ENCODE measurements around the gene SLC46A1.

Gene SLC46A1

GRCh38 chr17:28412099-28412498 is 6.1 kb upstream of the SLC46A1 start:
- no peak for TF ChIP-seq CTCF (IDR thresholded peaks at IDR 0.05; ENCODE audit: low read depth, low read length)
- no peak overlapping the region for H3K4me3 ChIP-seq (ENCODE audit: low read depth, low read length)

- no peak for TF ChIP-seq CTCF (IDR thresholded peaks at IDR 0.05; ENCODE audit: low read depth, low read length)
- no peak overlapping the region for H3K4me3 ChIP-seq (ENCODE audit: low read depth, low read length)
Measured at GRCh38 chr17:28407974-28408306, 1.9 kb upstream of the SLC46A1 start.

GRCh38 chr17:28407130-28407973 is 1.3 kb upstream of the SLC46A1 start:
- no peak overlapping the region for H3K4me3 ChIP-seq (ENCODE audit: low read depth, low read length)
- no peak for TF ChIP-seq CTCF (IDR thresholded peaks at IDR 0.05; ENCODE audit: low read depth, low read length)

GRCh38 chr17:28406473-28406814 is 432 bp upstream of the SLC46A1 start:
- no peak for TF ChIP-seq CTCF (IDR thresholded peaks at IDR 0.05; ENCODE audit: low read depth, low read length)
- no peak overlapping the region for H3K4me3 ChIP-seq (ENCODE audit: low read depth, low read length)

- TF ChIP-seq CTCF (IDR thresholded peaks at IDR 0.05; ENCODE audit: low read depth, low read length): no peak
- H3K4me3 ChIP-seq (ENCODE audit: low read depth, low read length): no peak overlapping the region
Measured at GRCh38 chr17:28404812-28405570, 1.0 kb downstream of the SLC46A1 start.

- TF ChIP-seq CTCF (IDR thresholded peaks at IDR 0.05; ENCODE audit: low read depth, low read length): no peak
- H3K4me3 ChIP-seq (ENCODE audit: low read depth, low read length): no peak overlapping the region
Measured at GRCh38 chr17:28404461-28404811, 1.6 kb downstream of the SLC46A1 start.

GRCh38 chr17:28404007-28404406 is 2.0 kb downstream of the SLC46A1 start:
- no peak for TF ChIP-seq CTCF (IDR thresholded peaks at IDR 0.05; ENCODE audit: low read depth, low read length)
- H3K4me3 ChIP-seq (ENCODE audit: low read depth, low read length): no peak overlapping the region
